Measurements from ENCODE around the gene PRKAB2. TPM values are rescaled to one million over a fixed set of nuclear protein-coding genes. Genes with fewer than 3 reads are reported as not detected.
A peak's percentile ranks its signal among the peaks of the same experiment; 100 is the strongest.

PRKAB2 gene
- total and polyA plus RNA-seq, 2 of the 13 experiments (the other 11 are each of a cell fraction or from before 2014, with no cell fraction given), result 44.0 to 118 TPM

DNA sequence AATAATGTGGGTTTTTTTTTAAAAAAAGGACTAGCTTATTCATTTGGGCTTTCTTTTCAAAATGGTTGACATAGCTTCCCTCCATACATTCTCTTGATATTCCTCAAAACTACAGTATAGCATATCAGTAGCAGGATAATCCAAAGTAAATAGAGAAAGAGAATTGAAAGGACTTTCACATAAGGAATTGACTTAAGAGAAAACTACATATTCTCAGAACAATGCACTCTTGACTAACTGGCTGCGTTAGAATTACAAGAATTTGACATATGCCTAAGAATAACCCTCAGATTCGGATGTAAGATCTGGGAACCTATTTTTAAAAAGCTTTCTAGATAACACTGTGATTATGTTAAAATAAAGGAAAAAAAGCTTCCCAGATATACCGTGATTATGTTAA lies 3.1 kb downstream of the PRKAB2 start:
- CTCF ChIA-PET (ENCODE audit: low intra/inter-chr PET ratio, low total read pairs), result interaction anchor here (1.1 kb wide), 1 partner anchor 74 kb away, joined by 3 read pairs; no protein-coding TSS in a partner anchor
- POLR2A ChIA-PET, result interaction anchor here (1.0 to 5.8 kb wide), 9 partner anchors 13 to 782 kb away, joined by 3 to 82 read pairs (median 6); partner anchors contain the start of gene CHD1L
- Histone ChIP-seq H3K27me3 (ENCODE audit: control insufficient read depth in 1 of 2, insufficient read depth in 2 of 2, low read length in 2 of 2) (peaks cover 0 to 4% of the 10 kb centered on the region in 2 experiments; a peak in 1 of 5 replicates), H3K79me2 (ENCODE audit: insufficient read depth, low read length) (peaks cover 89% of the 10 kb centered on the region), H3K9me3 (ENCODE audit: low read length) (no peaks in the 10 kb centered on the region), H4K20me1 (ENCODE audit: insufficient read depth, low read length) (peaks cover 19% of the 10 kb centered on the region; the same call in 1 of the 2 replicates), H3K9ac (ENCODE audit: insufficient read depth, low read depth, low read length) (peak overlapping the region; percentile 52), H3K36me3 (replicated peaks in 1 of 2; ENCODE audit: control insufficient read depth in 1 of 2, insufficient read depth in 2 of 2, low read length in 2 of 2) (peaks cover 3 to 37% of the 10 kb centered on the region in 2 experiments), H3K4me3 (replicated peaks in 1 of 3; ENCODE audit: insufficient read depth in 1 of 3, low read depth in 2 of 3, low read length in 3 of 3) (peak overlapping the region; percentile 85 to 99 (median 99); a peak in 5 of 6 replicates), H2AFZ (ENCODE audit: low read length) (no peak overlapping the region), H3K4me2 (ENCODE audit: low read depth, low read length) (peak overlapping the region; percentile 82), H3K27ac (ENCODE audit: extremely low read length, insufficient read depth, low read length) (peak overlapping the region; percentile 89), H3K4me1 (ENCODE audit: insufficient read depth, low read length) (peaks cover 44% of the 10 kb centered on the region)
- intact Hi-C loops (cut with micrococcal nuclease; ENCODE audit: unreplicated experiment) (no loop called here), in situ Hi-C loops (cut with HindIII; ENCODE audit: extremely low pct_ligation_motif_present, low pct_unique_long_range_greater_than_20kb) (no loop called here)
- DNase-seq (ENCODE audit: low spot score), result peak; percentile 52
- no peak for FAIRE-seq
- WGBS (ENCODE audit: low lambda C conversion rate), result 2% methylated on average over 3 of the region's 3 CpGs
- BruUV-seq (replicated peaks), result no TSS peak
- ATAC-seq, result no peak
- no peak for TF ChIP-seq SOX13 (IDR thresholded peaks at IDR 0.05)
- peak in 1 of 2 experiments; percentile 76; a peak in 2 of 4 replicates for TF ChIP-seq SOX13 (CRISPR knock-in tag; conservative IDR thresholded peaks at IDR 0.05 in 1 of 2, IDR thresholded peaks at IDR 0.05 in 1 of 2)
- no peak for TF ChIP-seq ZKSCAN8 (CRISPR knock-in tag; IDR thresholded peaks at IDR 0.05; ENCODE audit: borderline replicate concordance)
- TF ChIP-seq, protein P1, sequence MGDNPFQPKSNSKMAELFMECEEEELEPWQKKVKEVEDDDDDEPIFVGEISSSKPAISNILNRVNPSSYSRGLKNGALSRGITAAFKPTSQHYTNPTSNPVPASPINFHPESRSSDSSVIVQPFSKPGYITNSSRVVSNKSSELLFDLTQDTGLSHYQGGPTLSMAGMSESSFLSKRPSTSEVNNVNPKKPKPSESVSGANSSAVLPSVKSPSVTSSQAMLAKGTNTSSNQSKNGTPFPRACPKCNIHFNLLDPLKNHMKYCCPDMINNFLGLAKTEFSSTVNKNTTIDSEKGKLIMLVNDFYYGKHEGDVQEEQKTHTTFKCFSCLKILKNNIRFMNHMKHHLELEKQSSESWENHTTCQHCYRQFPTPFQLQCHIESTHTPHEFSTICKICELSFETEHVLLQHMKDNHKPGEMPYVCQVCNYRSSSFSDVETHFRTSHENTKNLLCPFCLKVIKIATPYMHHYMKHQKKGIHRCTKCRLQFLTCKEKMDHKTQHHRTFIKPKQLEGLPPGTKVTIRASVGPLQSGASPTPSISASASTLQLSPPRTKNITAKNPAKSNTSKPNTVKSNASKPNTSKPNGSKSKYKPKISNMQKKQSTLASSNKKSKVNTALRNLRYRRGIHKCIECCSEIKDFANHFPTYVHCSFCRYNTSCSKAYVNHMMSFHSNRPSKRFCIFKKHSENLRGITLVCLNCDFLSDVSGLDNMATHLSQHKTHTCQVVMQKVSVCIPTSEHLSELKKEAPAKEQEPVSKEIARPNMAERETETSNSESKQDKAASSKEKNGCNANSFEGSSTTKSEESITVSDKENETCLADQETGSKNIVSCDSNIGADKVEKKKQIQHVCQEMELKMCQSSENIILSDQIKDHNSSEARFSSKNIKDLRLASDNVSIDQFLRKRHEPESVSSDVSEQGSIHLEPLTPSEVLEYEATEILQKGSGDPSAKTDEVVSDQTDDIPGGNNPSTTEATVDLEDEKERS (CRISPR knock-in tag; IDR thresholded peaks at IDR 0.05), result 0 out of 2 replicates have a peak, but pooled peaks have one; percentile 7
- no peak for TF ChIP-seq MLLT10 (CRISPR knock-in tag; IDR thresholded peaks at IDR 0.05)
- no peak for TF ChIP-seq PHF5A (CRISPR knock-in tag; IDR thresholded peaks at IDR 0.05; ENCODE audit: low read depth, unreplicated experiment)
- TF ChIP-seq GFI1 (CRISPR knock-in tag; IDR thresholded peaks at IDR 0.05; ENCODE audit: borderline replicate concordance), result no peak
- TF ChIP-seq SOX5 (CRISPR knock-in tag; IDR thresholded peaks at IDR 0.05; ENCODE audit: borderline replicate concordance), result peak; percentile 35; the same call in 1 of the 2 replicates
- TF ChIP-seq, protein P2, sequence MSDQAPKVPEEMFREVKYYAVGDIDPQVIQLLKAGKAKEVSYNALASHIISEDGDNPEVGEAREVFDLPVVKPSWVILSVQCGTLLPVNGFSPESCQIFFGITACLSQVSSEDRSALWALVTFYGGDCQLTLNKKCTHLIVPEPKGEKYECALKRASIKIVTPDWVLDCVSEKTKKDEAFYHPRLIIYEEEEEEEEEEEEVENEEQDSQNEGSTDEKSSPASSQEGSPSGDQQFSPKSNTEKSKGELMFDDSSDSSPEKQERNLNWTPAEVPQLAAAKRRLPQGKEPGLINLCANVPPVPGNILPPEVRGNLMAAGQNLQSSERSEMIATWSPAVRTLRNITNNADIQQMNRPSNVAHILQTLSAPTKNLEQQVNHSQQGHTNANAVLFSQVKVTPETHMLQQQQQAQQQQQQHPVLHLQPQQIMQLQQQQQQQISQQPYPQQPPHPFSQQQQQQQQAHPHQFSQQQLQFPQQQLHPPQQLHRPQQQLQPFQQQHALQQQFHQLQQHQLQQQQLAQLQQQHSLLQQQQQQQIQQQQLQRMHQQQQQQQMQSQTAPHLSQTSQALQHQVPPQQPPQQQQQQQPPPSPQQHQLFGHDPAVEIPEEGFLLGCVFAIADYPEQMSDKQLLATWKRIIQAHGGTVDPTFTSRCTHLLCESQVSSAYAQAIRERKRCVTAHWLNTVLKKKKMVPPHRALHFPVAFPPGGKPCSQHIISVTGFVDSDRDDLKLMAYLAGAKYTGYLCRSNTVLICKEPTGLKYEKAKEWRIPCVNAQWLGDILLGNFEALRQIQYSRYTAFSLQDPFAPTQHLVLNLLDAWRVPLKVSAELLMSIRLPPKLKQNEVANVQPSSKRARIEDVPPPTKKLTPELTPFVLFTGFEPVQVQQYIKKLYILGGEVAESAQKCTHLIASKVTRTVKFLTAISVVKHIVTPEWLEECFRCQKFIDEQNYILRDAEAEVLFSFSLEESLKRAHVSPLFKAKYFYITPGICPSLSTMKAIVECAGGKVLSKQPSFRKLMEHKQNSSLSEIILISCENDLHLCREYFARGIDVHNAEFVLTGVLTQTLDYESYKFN (CRISPR knock-in tag; conservative IDR thresholded peaks at IDR 0.05), result no peak
- 0 out of 2 replicates have a peak, but pooled peaks have one; percentile 18 for TF ChIP-seq BCL6 (CRISPR knock-in tag; IDR thresholded peaks at IDR 0.05)
- TF ChIP-seq, protein P3, sequence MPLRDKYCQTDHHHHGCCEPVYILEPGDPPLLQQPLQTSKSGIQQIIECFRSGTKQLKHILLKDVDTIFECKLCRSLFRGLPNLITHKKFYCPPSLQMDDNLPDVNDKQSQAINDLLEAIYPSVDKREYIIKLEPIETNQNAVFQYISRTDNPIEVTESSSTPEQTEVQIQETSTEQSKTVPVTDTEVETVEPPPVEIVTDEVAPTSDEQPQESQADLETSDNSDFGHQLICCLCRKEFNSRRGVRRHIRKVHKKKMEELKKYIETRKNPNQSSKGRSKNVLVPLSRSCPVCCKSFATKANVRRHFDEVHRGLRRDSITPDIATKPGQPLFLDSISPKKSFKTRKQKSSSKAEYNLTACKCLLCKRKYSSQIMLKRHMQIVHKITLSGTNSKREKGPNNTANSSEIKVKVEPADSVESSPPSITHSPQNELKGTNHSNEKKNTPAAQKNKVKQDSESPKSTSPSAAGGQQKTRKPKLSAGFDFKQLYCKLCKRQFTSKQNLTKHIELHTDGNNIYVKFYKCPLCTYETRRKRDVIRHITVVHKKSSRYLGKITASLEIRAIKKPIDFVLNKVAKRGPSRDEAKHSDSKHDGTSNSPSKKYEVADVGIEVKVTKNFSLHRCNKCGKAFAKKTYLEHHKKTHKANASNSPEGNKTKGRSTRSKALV (CRISPR knock-in tag; IDR thresholded peaks at IDR 0.05), result no peak
- TF ChIP-seq YY1 (IDR thresholded peaks at IDR 0.05; ENCODE audit: insufficient read depth, insufficient replicate concordance, low read depth, low read length), result peak; percentile 25
